CD4-positive, alpha-beta T cell treated with Interleukin-17A for 4 hours (primary cell): ENCODE data around the gene CIT.

Experiments used
- DNase-seq: peaks from one replicate; pipeline ENCODE4 v3.0.0-alpha.2; 2020; ENCODE audit warnings: mixed read lengths

CIT gene

DNA sequence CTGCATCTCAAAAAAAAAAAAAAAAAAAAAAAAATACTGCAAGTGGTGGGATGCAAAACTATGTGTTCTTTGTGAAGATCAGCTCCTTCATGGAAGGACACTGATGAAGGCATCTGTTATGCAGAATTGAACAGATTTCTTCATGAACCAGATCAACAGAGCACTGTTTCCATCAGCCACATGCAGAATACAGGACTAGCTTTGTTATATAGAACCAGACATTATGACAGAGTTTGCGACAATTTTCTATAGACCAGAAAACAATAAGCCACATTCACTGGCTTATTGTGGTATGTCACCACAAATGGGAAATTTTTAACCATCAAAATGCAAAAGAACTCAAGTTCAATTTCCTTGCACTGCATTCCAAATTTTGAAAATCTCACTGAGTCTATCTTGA, 34.7 kb downstream of the CIT start:
- no peak for DNase-seq

DNA sequence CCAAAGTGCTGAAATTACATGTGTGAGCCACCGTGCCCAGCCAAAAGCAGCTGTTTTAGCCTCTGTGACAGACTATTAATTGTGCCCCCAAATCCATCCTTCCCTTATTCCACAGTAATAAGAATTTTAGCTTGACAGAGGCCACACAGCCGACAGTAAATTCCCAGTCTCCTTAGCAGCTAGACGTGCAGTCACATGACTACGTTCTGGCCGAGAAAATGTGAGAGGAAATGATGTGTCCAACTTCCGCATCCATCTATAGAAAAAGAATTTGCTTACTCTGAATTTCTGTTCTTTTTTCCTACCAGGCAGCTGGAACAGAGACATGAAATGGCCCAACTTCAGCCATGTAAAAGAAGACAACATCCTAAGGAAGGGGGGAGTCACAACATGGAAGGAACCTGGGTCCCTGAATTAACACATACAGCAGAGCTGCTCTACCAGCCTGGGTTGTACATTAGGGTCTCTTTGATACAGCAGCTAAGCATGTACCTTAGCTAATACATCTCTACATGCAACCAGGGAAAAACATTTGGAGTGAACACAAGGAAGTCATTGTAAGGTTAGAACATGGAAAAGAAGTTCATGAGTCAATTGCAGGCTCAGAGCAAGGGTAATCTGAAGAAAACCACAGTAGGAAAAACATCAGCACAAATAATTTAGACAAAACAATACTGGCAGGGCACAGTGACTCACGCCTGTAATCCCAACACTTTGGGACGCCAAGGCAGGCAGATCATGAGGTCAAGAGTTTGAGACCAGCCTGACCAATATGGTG, 35.5 kb downstream of the CIT start:
- no peak for DNase-seq

DNA sequence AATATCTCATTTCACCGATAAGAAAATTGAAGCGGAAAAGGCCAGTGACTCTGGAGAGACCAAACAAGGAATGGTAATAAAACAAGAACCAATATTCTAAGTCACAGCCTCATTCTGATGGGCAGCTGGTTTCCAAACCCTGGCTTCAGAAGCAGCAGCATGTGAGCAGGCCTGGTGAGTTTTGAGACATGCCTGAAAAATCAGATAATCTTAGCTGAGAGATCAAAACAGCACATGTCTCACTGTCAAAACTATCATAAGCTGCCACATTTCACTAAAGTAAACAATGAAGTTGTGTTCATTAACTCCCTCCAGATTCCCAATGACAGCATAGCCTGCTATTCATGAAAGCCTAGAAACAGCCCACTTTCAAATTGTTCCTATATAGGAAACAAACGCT, 36.5 kb downstream of the CIT start:
- DNase-seq: no peak

DNA sequence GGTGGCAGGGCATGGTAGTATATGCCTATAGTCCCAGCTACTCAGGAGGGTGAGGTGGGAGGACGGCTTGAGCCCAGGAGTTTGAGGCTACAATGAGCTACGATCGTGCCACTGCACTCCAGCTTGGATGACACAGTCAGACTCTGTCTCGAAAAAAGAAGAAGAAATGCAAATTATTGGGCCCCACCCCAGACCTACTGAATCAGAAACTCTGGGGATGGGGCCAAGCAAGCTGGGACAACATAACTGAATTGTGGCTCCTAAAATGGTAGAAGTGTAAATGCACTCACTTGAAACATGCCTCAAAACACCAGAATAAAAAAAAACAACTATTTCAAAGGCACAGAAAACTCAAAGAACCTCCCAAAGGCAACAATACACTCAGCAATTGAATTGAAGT, 37.0 kb downstream of the CIT start:
- DNase-seq: no peak

DNA sequence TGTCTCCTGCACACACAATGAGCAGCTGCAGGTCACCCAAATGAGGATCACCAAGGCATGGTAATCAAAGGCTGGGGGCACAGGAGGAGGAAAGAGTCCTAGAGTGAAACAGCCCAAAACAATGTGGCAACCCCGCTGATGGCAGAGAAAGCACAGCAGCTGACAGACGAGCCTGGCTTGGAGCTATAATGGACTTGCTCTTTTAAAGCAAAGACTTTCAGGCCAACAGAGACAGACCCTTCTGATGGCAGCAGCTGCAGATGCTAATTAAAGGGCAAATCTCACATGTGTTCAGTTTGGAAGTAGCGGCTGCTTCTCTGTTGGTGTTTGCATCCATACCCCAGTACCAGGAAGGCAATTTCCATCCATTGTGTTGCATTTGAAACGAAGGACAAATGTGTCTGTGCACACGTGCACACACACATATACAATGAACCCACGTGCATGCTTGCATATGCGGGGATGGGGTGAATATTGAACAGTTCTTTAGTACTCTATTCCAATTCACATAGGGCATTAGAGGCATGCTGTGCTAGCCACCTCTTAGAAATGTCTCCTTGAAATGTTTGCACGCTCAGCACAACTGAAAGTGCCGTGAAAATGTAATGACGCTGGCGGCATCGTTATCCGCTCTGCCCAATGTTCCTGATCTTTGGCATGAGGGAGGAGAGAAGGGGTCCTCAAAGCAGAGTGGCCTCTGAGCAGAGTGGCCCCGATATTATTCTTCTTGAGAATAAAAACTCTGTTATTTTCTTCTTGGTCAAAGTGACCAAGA, 38.1 kb downstream of the CIT start:
- DNase-seq: no peak

DNA sequence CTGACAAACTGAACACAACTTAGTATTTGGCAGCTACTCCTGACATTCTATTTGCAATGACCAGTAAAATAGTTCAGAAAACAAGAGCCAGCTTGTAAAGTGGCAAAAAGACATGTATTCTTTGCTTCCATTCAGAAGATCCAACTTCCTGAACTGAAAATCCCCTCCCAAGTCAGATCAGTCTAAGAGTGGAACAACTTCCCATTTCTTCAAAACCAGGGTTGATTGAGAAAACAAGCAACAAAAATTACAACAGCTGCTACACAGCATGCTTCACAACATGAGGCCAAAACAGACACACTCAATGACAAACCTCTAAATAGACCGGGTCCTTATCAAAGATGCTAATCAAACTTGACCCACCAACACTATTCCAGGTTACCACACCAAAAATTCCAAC, 40.3 kb downstream of the CIT start:
- DNase-seq: no peak

DNA sequence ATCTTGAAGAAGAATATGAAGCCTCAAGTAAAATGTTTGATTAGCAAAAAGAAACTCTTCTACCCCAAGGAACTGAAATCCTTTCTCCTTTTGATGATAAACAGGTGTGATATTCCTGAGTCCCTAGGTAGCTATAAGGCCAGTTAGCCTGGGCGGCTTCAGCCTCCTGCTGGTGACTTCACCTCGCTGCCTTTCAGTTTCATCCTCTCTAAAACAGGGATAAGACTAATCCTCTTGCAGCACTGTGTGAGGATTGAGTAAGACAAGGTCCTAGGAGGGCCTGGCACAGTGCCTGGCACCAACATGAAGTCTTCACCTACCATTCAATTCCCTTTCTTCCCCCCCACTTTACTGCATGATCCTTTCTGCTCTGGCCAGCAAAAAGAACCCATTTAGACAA, 42.1 kb downstream of the CIT start:
- no peak for DNase-seq

DNA sequence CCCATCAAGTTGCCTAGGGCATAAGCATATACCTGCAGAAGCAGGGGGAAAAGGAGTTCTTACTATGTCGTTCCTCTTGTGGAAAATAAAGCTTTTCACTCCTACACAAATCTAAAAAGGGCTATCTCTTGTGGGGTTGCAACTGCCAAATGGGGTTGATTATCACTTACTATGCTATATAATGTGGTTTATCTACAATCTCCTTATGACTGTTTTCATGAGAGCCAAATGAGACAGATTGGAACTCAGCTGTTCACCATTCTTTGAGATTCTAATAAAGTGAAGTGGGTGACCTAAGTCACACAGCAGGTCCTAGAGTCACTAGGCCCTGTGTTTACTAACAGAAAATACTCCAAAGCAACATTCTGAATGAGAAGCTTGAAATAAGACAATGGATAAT, 47.7 kb downstream of the CIT start:
- no peak for DNase-seq

DNA sequence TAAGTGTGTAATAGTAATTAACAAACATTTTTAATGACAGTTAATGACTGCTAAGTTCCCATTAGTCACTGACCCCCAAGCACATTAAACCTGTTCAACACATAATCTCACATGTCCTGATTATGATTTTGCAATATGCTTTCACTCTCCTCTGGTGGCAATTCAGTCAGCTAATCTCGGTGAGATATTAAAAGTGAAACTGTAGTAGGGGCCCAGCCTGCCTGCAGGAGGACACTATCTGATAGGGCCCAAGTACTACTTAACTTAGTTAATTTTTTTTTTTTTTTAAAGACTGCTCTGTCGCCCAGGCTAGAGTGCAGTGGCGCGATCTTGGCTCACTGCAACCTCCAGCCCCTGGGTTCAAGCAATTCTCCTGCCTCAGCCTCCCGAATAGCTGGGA, 48.8 kb downstream of the CIT start:
- DNase-seq: no peak

DNA sequence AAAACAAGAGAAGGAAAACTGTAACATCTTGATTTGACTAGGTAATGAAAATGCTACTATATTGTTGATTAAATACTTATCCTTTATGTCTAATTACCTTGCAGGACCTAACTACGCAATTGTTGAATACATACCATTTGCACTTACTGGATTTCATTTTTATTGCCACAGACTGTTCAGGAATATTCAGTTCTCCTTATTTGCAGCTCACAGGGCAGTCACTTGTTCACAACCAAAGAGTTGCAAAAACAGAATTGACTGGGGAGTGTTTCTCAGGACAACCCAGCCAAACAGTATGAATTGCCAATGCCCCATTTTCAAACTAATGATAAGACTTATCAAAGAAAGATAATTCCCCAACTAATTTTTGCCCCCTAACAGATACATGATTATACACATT, 49.4 kb downstream of the CIT start:
- no peak for DNase-seq

DNA sequence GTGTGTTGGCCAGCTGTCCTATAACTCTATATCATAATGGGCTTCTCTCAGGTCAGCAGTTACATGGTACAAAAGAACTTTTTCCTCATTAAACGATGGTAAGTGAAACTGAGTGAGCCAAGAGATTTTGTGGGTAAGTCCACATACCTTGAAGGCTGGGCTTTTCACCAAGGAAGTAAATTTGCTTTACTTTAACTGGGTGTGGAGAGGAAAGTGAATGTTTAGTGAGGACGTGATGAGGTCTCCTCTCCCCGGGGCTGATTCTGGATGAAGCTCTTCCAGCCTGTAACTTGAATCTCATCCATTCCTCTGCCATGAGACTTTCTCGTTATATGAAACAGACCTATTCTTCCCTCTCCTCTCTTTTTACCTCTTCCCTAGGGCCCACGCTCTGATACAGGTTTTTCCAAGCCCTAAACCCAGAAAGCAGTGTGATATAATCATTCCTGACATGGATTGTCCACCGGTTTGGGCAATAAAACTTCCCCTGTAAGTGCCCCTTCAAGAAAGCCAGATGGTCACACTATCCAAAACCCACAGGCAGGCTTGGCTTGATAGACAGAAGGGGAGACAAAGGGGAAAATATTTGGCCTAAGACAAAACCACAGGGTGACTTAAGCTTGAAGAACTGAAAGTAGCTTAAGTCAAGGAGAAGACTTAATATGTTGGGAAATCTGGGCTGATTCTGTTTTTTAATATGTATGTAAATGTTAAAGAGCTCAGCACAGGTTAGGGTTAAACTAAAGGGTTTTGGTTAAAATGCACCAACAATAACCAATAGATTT, 50.3 kb downstream of the CIT start:
- DNase-seq: no peak

DNA sequence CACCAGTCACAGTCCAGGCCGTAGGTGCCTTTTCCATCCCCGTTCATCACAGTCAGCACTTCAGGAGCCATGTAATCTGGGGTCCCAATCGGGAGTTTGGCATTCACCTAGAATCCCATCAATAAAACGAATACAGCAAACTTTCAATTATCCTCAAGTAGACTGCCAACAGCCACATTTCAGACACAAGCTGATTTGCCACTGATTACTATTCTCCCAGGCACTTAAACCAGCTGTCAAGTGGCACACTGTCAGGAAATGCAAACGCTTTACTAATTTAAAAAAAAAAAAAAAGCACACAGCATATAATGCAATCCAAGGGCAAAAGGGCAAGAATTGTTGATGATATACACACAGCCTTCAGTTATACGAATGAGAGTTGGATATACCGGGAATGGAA, 51.9 kb downstream of the CIT start:
- DNase-seq: no peak

DNA sequence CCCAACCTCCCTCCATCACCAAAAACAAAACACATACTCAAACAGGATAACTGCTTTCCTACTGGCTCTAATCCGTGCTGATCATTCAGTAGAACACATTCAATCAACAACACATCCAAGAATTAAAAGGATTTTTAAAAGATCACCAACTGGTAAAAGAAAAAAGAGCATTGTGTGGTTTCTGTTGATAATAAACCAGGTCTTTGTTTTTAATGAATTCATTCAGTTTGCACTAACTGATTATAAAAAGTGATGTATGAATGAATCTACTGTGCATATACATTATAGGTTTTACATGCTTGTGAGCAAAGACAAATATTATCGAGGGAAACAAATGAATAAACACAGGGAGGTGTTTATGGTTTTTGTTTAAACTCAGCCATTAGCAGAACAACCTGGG, 55.1 kb downstream of the CIT start:
- no peak for DNase-seq

DNA sequence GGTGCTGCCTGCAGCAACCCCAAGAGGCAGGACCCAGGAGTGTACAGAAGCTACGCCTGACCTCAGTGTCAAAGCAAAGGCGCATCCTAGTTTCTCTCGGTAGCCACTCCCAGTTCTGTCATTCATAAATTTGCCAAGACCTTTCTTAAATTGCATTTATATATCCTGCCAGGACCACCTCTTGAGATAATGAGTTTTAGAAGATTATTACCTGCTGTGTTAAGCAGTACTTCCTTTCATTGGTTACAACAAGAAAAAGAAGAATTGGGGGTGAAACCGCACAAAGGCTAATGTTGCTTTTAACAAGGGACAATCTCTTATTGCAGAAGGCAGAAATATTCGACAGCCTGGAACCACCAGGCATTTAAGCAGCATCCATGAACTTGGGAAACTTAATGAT, 57.8 kb downstream of the CIT start:
- DNase-seq: no peak

DNA sequence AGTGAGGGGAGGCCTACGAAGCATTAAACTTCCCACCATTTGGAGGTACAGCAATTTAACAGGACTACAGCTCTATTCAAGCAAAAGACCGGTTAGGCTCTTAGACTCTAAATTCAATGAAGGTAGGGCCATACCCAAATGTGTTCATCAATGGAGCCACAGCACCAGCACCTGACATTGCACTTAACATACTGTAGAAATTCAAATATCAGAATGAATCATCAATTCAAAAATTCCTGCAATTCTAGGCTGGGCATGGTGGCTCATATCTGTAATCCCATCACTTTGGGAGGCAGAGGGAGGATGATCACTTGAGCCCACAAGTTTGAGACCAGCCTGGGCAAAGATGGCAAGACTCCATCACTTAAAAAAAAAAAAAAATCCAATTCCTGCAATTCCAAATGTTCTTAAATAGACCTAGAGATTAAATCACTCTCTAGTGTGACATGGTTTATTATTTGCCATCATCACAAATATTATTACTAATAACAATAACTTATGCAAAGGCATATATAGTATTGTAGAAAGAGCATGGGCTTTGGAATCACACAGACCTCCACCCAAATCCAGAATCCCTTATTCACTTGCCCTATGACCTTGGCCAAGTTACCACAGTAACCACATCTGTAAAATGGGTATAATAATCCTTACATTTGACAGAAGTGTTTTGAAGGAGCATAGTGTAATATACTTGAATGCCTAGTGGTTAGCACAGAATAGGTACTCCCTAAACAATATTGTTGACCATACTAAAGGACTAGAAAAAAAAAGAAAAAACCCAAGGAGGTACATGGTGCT, 59.4 kb downstream of the CIT start:
- no peak for DNase-seq

DNA sequence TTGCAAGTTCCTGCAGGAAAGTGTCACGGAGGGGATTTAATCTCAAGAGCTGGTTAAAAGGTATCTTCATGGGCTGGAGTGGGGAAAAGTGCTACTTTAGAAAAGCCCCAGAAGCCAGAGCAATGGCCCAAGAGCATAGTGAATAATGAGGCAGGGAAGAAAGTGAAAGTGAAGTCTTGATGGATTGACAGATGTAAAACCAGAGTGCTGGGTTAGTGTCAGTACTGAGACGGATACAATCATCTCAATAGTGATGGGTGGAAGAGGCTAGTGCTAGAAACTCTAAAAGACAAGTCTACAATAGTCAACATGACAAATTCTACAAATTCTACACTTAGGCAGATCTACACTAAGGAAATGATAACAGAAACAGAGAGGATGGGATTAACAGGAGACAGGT, 68.1 kb downstream of the CIT start:
- DNase-seq: no peak

DNA sequence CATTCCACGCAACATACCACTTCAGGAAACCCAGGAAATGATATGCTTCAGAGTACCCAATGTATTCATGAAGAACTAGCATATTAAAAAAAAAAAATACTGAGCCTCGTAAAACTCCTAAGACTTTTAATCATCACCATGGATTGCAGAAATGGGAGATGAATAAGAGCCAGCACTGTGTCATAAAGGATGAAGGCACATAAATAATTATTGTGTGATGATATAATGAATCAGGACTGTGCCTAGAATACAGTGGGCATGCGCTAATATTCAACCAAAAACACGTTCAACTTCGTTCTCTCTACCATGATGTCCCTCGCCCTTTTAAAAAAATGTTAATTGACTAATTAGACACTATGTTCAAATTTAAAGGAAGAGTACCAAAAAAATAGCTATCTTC, 68.7 kb downstream of the CIT start:
- DNase-seq: no peak

DNA sequence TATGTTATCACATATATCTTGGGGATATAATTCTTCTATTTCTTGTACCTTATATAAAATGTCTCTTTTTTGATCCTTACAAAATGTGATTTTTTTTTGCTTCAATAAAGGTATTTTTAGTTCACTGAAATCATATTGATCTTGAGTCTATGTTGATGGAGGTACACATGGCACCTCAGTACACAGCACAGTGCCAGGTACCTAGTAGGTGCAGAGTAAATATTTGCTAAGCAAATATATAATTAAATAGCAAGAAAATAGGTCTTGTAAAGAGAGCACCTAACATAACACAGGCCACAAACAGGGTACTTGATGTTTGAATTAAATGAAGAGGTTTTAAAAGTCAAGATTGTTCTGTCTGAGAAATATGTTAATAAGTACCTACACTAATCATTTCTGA, 69.7 kb downstream of the CIT start:
- DNase-seq: no peak

DNA sequence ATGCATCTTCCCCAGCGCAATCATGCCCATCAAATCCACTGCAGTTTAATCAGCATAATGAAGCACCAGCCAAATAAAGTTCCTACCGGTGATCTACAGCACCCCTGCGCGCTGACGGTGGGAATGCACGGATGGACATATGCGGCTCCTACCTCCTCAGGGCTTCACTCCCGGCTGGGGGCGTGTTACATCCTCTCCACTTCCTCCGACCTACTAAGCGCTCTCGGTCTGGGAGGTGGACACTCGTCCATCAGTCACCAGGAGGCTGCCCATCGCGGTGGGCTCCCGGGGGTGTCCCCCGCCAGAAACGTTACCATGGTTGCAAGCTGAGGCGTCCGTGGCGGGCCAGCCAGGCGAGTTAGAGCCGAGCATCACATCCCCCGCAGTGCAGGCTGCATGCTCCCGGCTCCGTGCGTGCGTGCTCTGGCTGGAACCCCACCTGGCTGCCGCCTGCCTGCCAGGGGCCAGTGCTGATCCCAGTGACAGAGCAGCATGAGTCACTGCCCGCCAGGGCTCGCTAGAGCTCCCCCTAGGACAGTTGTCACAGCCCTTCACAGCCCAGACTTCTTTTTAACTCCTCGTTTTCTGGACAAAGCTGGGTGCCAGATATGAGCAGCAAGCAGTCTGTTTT, 73.0 kb downstream of the CIT start:
- no peak for DNase-seq

DNA sequence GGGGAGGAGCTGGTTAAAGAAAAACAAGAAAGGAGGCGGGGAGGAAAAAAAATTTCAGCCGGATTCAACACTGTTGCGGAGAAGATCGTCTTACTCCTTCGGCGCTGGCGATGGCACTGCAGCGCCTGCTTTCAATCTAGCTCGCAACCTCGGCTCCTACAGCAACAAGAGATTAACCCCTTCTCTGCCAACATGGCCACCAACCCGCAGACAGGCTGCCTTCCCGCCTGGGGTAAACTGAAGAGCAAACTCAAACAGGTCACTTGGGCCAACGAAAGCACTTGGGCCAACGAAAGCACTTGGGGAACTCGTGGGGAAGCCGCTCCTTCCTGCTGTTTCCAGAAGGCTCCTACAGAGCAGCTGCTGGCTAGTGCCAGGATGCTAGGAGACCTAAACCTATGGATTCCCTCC, 73.7 kb downstream of the CIT start:
- DNase-seq: no peak

DNA sequence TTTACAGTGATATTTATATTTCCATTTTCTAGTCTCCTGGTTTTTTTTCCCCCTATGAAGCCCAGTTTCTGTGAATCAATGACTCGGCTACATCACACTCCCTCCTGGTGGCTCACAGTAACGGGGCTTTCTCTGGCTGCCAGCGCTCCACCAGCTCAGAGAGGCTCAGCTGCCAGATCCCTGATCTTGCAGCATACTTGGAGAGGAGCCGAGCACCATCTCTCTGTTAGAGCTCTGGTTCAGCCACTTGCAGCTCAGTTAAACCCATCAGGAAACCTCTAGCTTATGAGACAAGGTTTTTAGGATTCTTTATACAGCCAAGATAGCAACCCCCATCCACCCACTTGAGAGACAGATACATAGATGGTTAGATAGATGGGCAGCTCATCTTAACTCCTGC, 74.6 kb downstream of the CIT start:
- DNase-seq: no peak

DNA sequence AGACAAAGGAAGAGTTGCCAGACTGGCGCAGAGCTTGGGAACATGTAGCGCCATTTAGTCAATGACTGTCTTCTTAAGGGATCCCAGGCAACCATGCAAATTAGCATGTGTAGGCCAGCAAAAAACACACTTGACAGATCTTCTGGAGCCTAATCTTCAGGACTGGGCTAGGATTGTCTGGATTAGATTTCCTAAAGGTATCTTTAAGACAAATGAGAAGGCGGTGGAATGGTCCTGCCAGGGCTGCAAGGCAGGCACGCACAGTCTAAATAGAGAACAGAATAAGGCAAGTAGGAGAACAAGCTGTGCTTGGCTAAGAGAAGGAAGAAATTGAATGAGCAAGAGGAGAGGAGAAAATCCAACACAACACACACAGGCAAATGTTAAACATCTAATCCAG, 80.0 kb downstream of the CIT start:
- DNase-seq: no peak

DNA sequence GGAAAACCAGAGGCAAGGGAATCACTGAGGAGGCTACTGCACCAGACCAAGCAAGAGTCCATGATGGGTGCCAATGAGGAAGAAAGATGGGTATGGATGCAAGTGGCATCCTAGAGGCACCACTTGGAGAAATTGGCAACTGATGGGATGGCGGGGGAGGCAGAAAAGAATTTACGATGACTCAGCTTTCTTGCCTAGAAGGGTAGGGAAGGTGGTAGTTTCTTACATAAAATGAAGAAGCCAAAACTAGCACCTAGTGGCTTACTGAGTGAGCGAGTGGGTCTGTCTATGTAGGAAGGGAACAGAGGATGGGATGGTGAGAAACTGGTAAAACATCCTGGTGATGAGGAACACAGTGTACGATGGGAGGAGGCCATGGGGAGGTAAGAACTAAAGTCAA, 80.8 kb downstream of the CIT start:
- DNase-seq: no peak
